Panc1 (cell line): ENCODE measurements around the gene GRB7. TPM values are rescaled to one million over a fixed set of nuclear protein-coding genes. Genes with fewer than 3 reads are reported as not detected.
"Not testable (repeated sequence)": the region's sequence is repeated elsewhere in the genome, so short reads cannot be mapped to it uniquely, and the experiment has no call there.

ENCODE experiments used
- ATAC-seq: fragments of 200-7000 bp; cut with Tn5 transposase; 2 replicates; pipeline ENCODE4 v1.9.1; 2020; ENCODE audit warnings: mild to moderate bottlenecking, moderate library complexity
- BruUV-seq: library from RNA; stranded (reverse); fragments of 400-500 nt; replicated peaks from 2 replicates; lab custom pipeline; 2021; lab: Mats Ljungman, UMichigan
- CTCF ChIA-PET: fragments of 300-600 bp; sonication (Branson Sonifier 250); formaldehyde crosslinking; loops from one replicate; lab custom pipeline; 2022; ENCODE audit warnings: antibody characterized with exemption; lab: Charles Lee
- POLR2A ChIA-PET: fragments of 300-600 bp; sonication (Branson Sonifier 250); formaldehyde crosslinking; loops from one replicate; lab custom pipeline; 2022; ENCODE audit warnings: antibody characterized with exemption; lab: Charles Lee
- DNase-seq: peaks from one replicate; pipeline ENCODE4 v3.0.0-alpha.2; 2010; ENCODE audit warnings: low read depth, low spot score
- H3K27ac ChIP-seq: 2 replicates; pipeline ENCODE4 v1.5.1; 2011; ENCODE audit warnings: mild to moderate bottlenecking, low read length, inconsistent platforms
- H3K27me3 ChIP-seq: fragments of 200-500 bp; sonication (Bioruptor generic); 2 replicates; pipeline ENCODE4 v1.6.0; 2014; ENCODE audit warnings: low read length, inconsistent platforms; ENCODE audit not compliant: control insufficient read depth, insufficient read depth
- H3K36me3 ChIP-seq: fragments of 200-500 bp; sonication (Bioruptor generic); 2 replicates; pipeline ENCODE4 v1.5.1; 2014; ENCODE audit warnings: inconsistent platforms, mild to moderate bottlenecking, low read length, moderate library complexity; ENCODE audit not compliant: control insufficient read depth, insufficient read depth
- H3K4me1 ChIP-seq: 2 replicates; pipeline ENCODE4 v1.5.1; 2011; ENCODE audit warnings: inconsistent platforms, mild to moderate bottlenecking, low read length, moderate library complexity; ENCODE audit not compliant: control insufficient read depth, insufficient read depth
- H3K4me3 ChIP-seq, 2 experiments: 2 replicates each; pipeline ENCODE4 v1.5.1; 2011 to 2012; ENCODE audit warnings: low read depth in 2 of 2, low read length in 2 of 2, mild to moderate bottlenecking in 2 of 2, inconsistent platforms in 1 of 2, moderate library complexity in 1 of 2
- H3K9me3 ChIP-seq: fragments of 200-500 bp; sonication (Bioruptor generic); 2 replicates; pipeline ENCODE4 v1.5.1; 2014; ENCODE audit warnings: low read depth, mild to moderate bottlenecking, inconsistent platforms, low read length, moderate library complexity; ENCODE audit not compliant: control insufficient read depth, insufficient read depth
- POLR2AphosphoS5 ChIP-seq: IDR thresholded peaks from 2 replicates; pipeline ENCODE4 v1.6.1; 2012; ENCODE audit warnings: mild to moderate bottlenecking, low read depth, low read length, moderate library complexity
- REST ChIP-seq, 2 experiments: IDR thresholded peaks; 2 replicates each; pipeline ENCODE4 v1.6.1; 2011 to 2012; ENCODE audit warnings: low read depth in 2 of 2, control low read depth in 1 of 2, low read length in 1 of 2, mild to moderate bottlenecking in 1 of 2, moderate library complexity in 1 of 2; ENCODE audit not compliant: insufficient read depth in 1 of 2
- SIN3A ChIP-seq: IDR thresholded peaks from 2 replicates; pipeline ENCODE4 v1.6.1; 2012; ENCODE audit warnings: low read depth, mild to moderate bottlenecking, low read length, moderate library complexity, borderline replicate concordance; ENCODE audit not compliant: insufficient read depth
- TCF7L2 ChIP-seq: IDR thresholded peaks from 2 replicates; pipeline ENCODE4 v1.6.1; 2011; ENCODE audit warnings: mild to moderate bottlenecking, low read depth, low read length, inconsistent platforms
- in situ Hi-C: cut with HindIII; loops from 2 replicates; pipeline ENCODE4 v1.10.0; 2016; ENCODE audit warnings: low sequenced_read_pairs, low pct_unique_long_range_greater_than_20kb
- intact Hi-C: fragments of 100-400 bp; cut with micrococcal nuclease; formaldehyde crosslinking; loops from one replicate; pipeline ENCODE4 v1.10.0; 2022; ENCODE audit not compliant: unreplicated experiment
- total RNA-seq: library from RNA; stranded (reverse); gene quantifications from one replicate; pipeline ENCODE4 v1.2.1, GENCODE V29; 2021; ENCODE audit not compliant: unreplicated experiment
- TF ChIP-seq, protein P1 (sequence below): fragments of 450-650 bp; IDR thresholded peaks from 2 replicates; pipeline ENCODE4 v1.5.1; 2017; ENCODE audit warnings: mild to moderate bottlenecking

GRB7 gene
- total RNA-seq, 1 experiment from 2014 or later: 2.8 TPM

- intact Hi-C loops (no loop called here), in situ Hi-C loops (no loop called here)
- H3K4me1 ChIP-seq: peaks cover 27% of the 10 kb centered on the region
- ATAC-seq (no peak), DNase-seq (no peak)
- H3K4me3 ChIP-seq: no peak overlapping the region
- no peaks in the 10 kb centered on the region for H3K27me3 ChIP-seq
- H3K36me3 ChIP-seq: peaks cover 3% of the 10 kb centered on the region; the same call in 1 of the 2 replicates
- POLR2A ChIA-PET: interaction anchor here (0.7 kb wide), 1 partner anchor 107 kb away, joined by 6 read pairs; no protein-coding TSS in a partner anchor
- TF ChIP-seq SIN3A: no peak
- no peak for TF ChIP-seq REST (IDR thresholded peaks at IDR 0.05; ENCODE audit: insufficient read depth in 1 of 2, low read depth in 2 of 2, low read length in 1 of 2)
- TF ChIP-seq, protein P1, sequence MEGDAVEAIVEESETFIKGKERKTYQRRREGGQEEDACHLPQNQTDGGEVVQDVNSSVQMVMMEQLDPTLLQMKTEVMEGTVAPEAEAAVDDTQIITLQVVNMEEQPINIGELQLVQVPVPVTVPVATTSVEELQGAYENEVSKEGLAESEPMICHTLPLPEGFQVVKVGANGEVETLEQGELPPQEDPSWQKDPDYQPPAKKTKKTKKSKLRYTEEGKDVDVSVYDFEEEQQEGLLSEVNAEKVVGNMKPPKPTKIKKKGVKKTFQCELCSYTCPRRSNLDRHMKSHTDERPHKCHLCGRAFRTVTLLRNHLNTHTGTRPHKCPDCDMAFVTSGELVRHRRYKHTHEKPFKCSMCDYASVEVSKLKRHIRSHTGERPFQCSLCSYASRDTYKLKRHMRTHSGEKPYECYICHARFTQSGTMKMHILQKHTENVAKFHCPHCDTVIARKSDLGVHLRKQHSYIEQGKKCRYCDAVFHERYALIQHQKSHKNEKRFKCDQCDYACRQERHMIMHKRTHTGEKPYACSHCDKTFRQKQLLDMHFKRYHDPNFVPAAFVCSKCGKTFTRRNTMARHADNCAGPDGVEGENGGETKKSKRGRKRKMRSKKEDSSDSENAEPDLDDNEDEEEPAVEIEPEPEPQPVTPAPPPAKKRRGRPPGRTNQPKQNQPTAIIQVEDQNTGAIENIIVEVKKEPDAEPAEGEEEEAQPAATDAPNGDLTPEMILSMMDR: no peak
- TF ChIP-seq TCF7L2: no peak
- TF ChIP-seq POLR2AphosphoS5: no peak
- H3K27ac ChIP-seq: no peak overlapping the region
- no TSS peak for BruUV-seq
- CTCF ChIA-PET: no interaction called here
- no peaks in the 10 kb centered on the region for H3K9me3 ChIP-seq
Observed at GRCh38 chr17:39697961-39698360, 39.8 kb upstream of the GRB7 start.

DNA sequence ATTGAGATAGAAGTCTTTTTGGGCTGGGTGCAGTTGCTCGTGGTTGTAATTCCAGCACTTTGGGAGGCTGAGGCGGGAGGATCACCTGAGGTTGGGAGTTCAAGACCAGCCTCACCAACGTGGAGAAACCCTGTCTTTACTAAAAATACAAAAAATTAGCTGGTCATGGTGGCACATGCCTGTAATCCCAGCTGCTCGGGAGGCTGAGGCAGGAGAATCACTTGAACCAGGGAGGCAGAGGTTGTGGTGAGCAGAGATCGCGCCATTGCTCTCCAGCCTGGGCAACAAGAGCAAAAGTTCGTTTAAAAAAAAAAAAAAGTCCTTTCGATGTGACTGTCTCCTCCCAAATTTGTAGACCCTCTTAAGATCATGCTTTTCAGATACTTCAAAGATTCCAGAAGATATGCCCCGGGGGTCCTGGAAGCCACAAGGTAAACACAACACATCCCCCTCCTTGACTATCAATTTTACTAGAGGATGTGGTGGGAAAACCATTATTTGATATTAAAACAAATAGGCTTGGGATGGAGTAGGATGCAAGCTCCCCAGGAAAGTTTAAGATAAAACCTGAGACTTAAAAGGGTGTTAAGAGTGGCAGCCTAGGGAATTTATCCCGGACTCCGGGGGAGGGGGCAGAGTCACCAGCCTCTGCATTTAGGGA, 38.5 kb upstream of the GRB7 start:
- BruUV-seq, H3K9me3 ChIP-seq, H3K27me3 ChIP-seq, DNase-seq, intact Hi-C loops, ATAC-seq, POLR2A ChIA-PET, in situ Hi-C loops, H3K36me3 ChIP-seq: not testable (repeated sequence)
- Histone ChIP-seq H3K4me1 (peaks cover 38% of the 10 kb centered on the region), H3K27ac (peak overlapping the region; percentile 86), H3K4me3 (peak overlapping the region; percentile 70 to 78)
- CTCF ChIA-PET: interaction anchor here (0.6 to 1.2 kb wide), 3 partner anchors 72 to 174 kb away, joined by 3 to 4 read pairs (median 3); no protein-coding TSS in a partner anchor

GRCh38 chr17:39699818-39700147, 38.0 kb upstream of the GRB7 start, which contains the start of gene ERBB2:
Gene ERBB2 (plus strand): TSS chr17:39700064. CDS start chr17:39700239, 175 bp downstream.
- ATAC-seq (peak; percentile 92), DNase-seq (no peak)
- peaks cover 40% of the 10 kb centered on the region for H3K4me1 ChIP-seq
- no peaks in the 10 kb centered on the region for H3K27me3 ChIP-seq
- ChIA-PET POLR2A (no interaction called here), CTCF (interaction anchor here (0.6 to 1.2 kb wide), 4 partner anchors 28 to 173 kb away, joined by 3 to 4 read pairs (median 4); no protein-coding TSS in a partner anchor)
- H3K4me3 ChIP-seq: peak within 1 kb of the TSS; percentile 70 to 78
- BruUV-seq: no TSS peak
- no peaks in the 10 kb centered on the region for H3K9me3 ChIP-seq
- TF ChIP-seq REST (IDR thresholded peaks at IDR 0.05; ENCODE audit: insufficient read depth in 1 of 2, low read depth in 2 of 2, low read length in 1 of 2) (no peak), SIN3A (peak; percentile 24; the same call in 1 of the 2 replicates), POLR2AphosphoS5 (peak; percentile 64), TCF7L2 (no peak)
- TF ChIP-seq, protein P1: no peak
- H3K27ac ChIP-seq: peak within 1 kb of the TSS; percentile 86
- peaks cover 3% of the 10 kb centered on the region; the same call in 1 of the 2 replicates for H3K36me3 ChIP-seq
- intact Hi-C loops: no loop called here
- in situ Hi-C loops: no loop called here
